BLaER1 (cell line): ENCODE measurements around the gene MUC7.

Experiments
- H3K27ac ChIP-seq: shearing (Covaris generic); formaldehyde crosslinking; 2 replicates; pipeline ENCODE4 v1.8.1; 2022
- H3K27me3 ChIP-seq: shearing (Covaris generic); formaldehyde crosslinking; 2 replicates; pipeline ENCODE4 v1.8.1; 2022
- H3K36me3 ChIP-seq: shearing (Covaris generic); formaldehyde crosslinking; 2 replicates; pipeline ENCODE4 v1.8.1; 2022
- H3K4me1 ChIP-seq: shearing (Covaris generic); formaldehyde crosslinking; 2 replicates; pipeline ENCODE4 v1.8.1; 2022
- H3K4me2 ChIP-seq: shearing (Covaris generic); formaldehyde crosslinking; 2 replicates; pipeline ENCODE4 v1.8.1; 2022
- H3K4me3 ChIP-seq: shearing (Covaris generic); formaldehyde crosslinking; 2 replicates; pipeline ENCODE4 v1.8.1; 2022
- H3K9ac ChIP-seq: shearing (Covaris generic); formaldehyde crosslinking; 2 replicates; pipeline ENCODE4 v1.8.1; 2022
- H3K9me3 ChIP-seq: shearing (Covaris generic); formaldehyde crosslinking; 2 replicates; pipeline ENCODE4 v1.8.1; 2022
- H4K20me1 ChIP-seq: shearing (Covaris generic); formaldehyde crosslinking; 2 replicates; pipeline ENCODE4 v1.8.1; 2022
- Cebpa-rat ChIP-seq: shearing (Covaris generic); IDR thresholded peaks from 2 replicates; pipeline ENCODE4 v1.8.1; 2022

MUC7 gene

GRCh38 chr4:70471897-70472296 is at the start of gene MUC7:
Gene MUC7, plus strand, starts transcription at chr4:70472197. Its CDS starts 1,825 bp downstream, at chr4:70474022.
- Histone ChIP-seq H4K20me1 (no peaks in the 10 kb centered on the region), H3K4me1 (no peaks in the 10 kb centered on the region), H3K4me3 (no peak within 1 kb of the TSS), H3K9me3 (no peaks in the 10 kb centered on the region), H3K4me2 (no peak within 1 kb of the TSS), H3K9ac (no peak within 1 kb of the TSS), H3K27ac (no peak within 1 kb of the TSS), H3K36me3 (no peaks in the 10 kb centered on the region), H3K27me3 (no peaks in the 10 kb centered on the region)
- TF ChIP-seq Cebpa-rat, result no peak

GRCh38 chr4:70425306-70425705 is 46.7 kb upstream of the MUC7 start:
- Histone ChIP-seq H3K36me3 (no peaks in the 10 kb centered on the region), H4K20me1 (no peaks in the 10 kb centered on the region), H3K27ac (no peak overlapping the region), H3K9ac (no peak overlapping the region), H3K4me3 (no peak overlapping the region), H3K4me2 (no peak overlapping the region), H3K9me3 (peaks cover 3% of the 10 kb centered on the region; the same call in 1 of the 2 replicates), H3K27me3 (no peaks in the 10 kb centered on the region), H3K4me1 (no peaks in the 10 kb centered on the region)
- no peak for TF ChIP-seq Cebpa-rat

GRCh38 chr4:70426789-70427188 is 45.2 kb upstream of the MUC7 start:
- Histone ChIP-seq H3K4me3 (no peak overlapping the region), H3K9ac (no peak overlapping the region), H3K36me3 (no peaks in the 10 kb centered on the region), H3K27me3 (no peaks in the 10 kb centered on the region), H3K4me2 (no peak overlapping the region), H3K9me3 (peaks cover 3% of the 10 kb centered on the region; the same call in 1 of the 2 replicates), H3K27ac (no peak overlapping the region), H4K20me1 (no peaks in the 10 kb centered on the region), H3K4me1 (no peaks in the 10 kb centered on the region)
- TF ChIP-seq Cebpa-rat, result no peak

GRCh38 chr4:70437197-70437596 is 34.8 kb upstream of the MUC7 start:
- TF ChIP-seq Cebpa-rat, result no peak
- no peaks in the 10 kb centered on the region for H3K27me3 ChIP-seq
- H3K36me3 ChIP-seq, result no peaks in the 10 kb centered on the region
- no peaks in the 10 kb centered on the region for H3K9me3 ChIP-seq
- H4K20me1 ChIP-seq, result no peaks in the 10 kb centered on the region
- no peak overlapping the region for H3K9ac ChIP-seq
- H3K4me3 ChIP-seq, result no peak overlapping the region
- no peaks in the 10 kb centered on the region for H3K4me1 ChIP-seq
- H3K27ac ChIP-seq, result no peak overlapping the region
- H3K4me2 ChIP-seq, result no peak overlapping the region

GRCh38 chr4:70442474-70442873 is 29.5 kb upstream of the MUC7 start:
- Histone ChIP-seq H3K4me1 (no peaks in the 10 kb centered on the region), H3K4me2 (no peak overlapping the region), H3K36me3 (no peaks in the 10 kb centered on the region), H3K27ac (no peak overlapping the region), H3K4me3 (no peak overlapping the region), H3K9ac (no peak overlapping the region), H3K9me3 (no peaks in the 10 kb centered on the region), H4K20me1 (no peaks in the 10 kb centered on the region), H3K27me3 (no peaks in the 10 kb centered on the region)
- TF ChIP-seq Cebpa-rat, result no peak

GRCh38 chr4:70443329-70443728 is 28.7 kb upstream of the MUC7 start:
- no peak overlapping the region for H3K4me3 ChIP-seq
- H3K27me3 ChIP-seq, result no peaks in the 10 kb centered on the region
- H3K4me2 ChIP-seq, result no peak overlapping the region
- no peaks in the 10 kb centered on the region for H3K36me3 ChIP-seq
- H3K9ac ChIP-seq, result no peak overlapping the region
- no peak overlapping the region for H3K27ac ChIP-seq
- H3K4me1 ChIP-seq, result no peaks in the 10 kb centered on the region
- no peaks in the 10 kb centered on the region for H4K20me1 ChIP-seq
- no peaks in the 10 kb centered on the region for H3K9me3 ChIP-seq
- TF ChIP-seq Cebpa-rat, result no peak

GRCh38 chr4:70449220-70449619 is 22.8 kb upstream of the MUC7 start:
- H3K9ac ChIP-seq, result no peak overlapping the region
- TF ChIP-seq Cebpa-rat, result no peak
- no peaks in the 10 kb centered on the region for H3K36me3 ChIP-seq
- no peak overlapping the region for H3K27ac ChIP-seq
- H3K4me2 ChIP-seq, result no peak overlapping the region
- H4K20me1 ChIP-seq, result no peaks in the 10 kb centered on the region
- no peak overlapping the region for H3K4me3 ChIP-seq
- no peaks in the 10 kb centered on the region for H3K27me3 ChIP-seq
- H3K4me1 ChIP-seq, result no peaks in the 10 kb centered on the region
- H3K9me3 ChIP-seq, result no peaks in the 10 kb centered on the region

GRCh38 chr4:70452946-70453345 is 19.1 kb upstream of the MUC7 start:
- H3K4me1 ChIP-seq, result no peaks in the 10 kb centered on the region
- no peak overlapping the region for H3K27ac ChIP-seq
- no peaks in the 10 kb centered on the region for H3K27me3 ChIP-seq
- no peaks in the 10 kb centered on the region for H4K20me1 ChIP-seq
- no peak overlapping the region for H3K4me3 ChIP-seq
- no peaks in the 10 kb centered on the region for H3K9me3 ChIP-seq
- no peak overlapping the region for H3K9ac ChIP-seq
- no peak for TF ChIP-seq Cebpa-rat
- H3K4me2 ChIP-seq, result no peak overlapping the region
- H3K36me3 ChIP-seq, result no peaks in the 10 kb centered on the region

- no peak for TF ChIP-seq Cebpa-rat
- H3K27me3 ChIP-seq, result no peaks in the 10 kb centered on the region
- no peaks in the 10 kb centered on the region for H3K36me3 ChIP-seq
- H3K9me3 ChIP-seq, result no peaks in the 10 kb centered on the region
- no peak overlapping the region for H3K9ac ChIP-seq
- no peak overlapping the region for H3K4me2 ChIP-seq
- H4K20me1 ChIP-seq, result no peaks in the 10 kb centered on the region
- no peak overlapping the region for H3K27ac ChIP-seq
- H3K4me1 ChIP-seq, result no peaks in the 10 kb centered on the region
- no peak overlapping the region for H3K4me3 ChIP-seq
These were observed 8.7 kb upstream of the MUC7 start for GRCh38 chr4:70463335-70463734.

GRCh38 chr4:70473679-70474078 is 1.7 kb downstream of the MUC7 start:
- TF ChIP-seq Cebpa-rat, result no peak

GRCh38 chr4:70488748-70489147 is 16.8 kb downstream of the MUC7 start:
- H3K27ac ChIP-seq, result no peak overlapping the region
- H3K9ac ChIP-seq, result no peak overlapping the region
- H3K27me3 ChIP-seq, result no peaks in the 10 kb centered on the region
- no peaks in the 10 kb centered on the region for H3K36me3 ChIP-seq
- no peaks in the 10 kb centered on the region for H3K9me3 ChIP-seq
- TF ChIP-seq Cebpa-rat, result no peak
- H4K20me1 ChIP-seq, result no peaks in the 10 kb centered on the region
- no peaks in the 10 kb centered on the region for H3K4me1 ChIP-seq
- no peak overlapping the region for H3K4me3 ChIP-seq
- no peak overlapping the region for H3K4me2 ChIP-seq

More at GRCh38 chr4:70473679-70474078, 1.7 kb downstream of the MUC7 start:
- H3K9ac ChIP-seq, result no peak overlapping the region
- no peak overlapping the region for H3K4me3 ChIP-seq
- H3K36me3 ChIP-seq, result no peaks in the 10 kb centered on the region
- H3K9me3 ChIP-seq, result no peaks in the 10 kb centered on the region
- no peaks in the 10 kb centered on the region for H3K4me1 ChIP-seq
- no peaks in the 10 kb centered on the region for H3K27me3 ChIP-seq
- H4K20me1 ChIP-seq, result no peaks in the 10 kb centered on the region
- H3K4me2 ChIP-seq, result no peak overlapping the region
- no peak overlapping the region for H3K27ac ChIP-seq
